ENCODE data around the gene SPATA45. TPM values are rescaled to one million over a fixed set of nuclear protein-coding genes. Genes with fewer than 3 reads are reported as not detected.

SPATA45 gene
- total and polyA plus RNA-seq, 2 of the 13 experiments (the other 11 are each of a cell fraction or from before 2014, with no cell fraction given) = 0.17 to 0.64 TPM

DNA sequence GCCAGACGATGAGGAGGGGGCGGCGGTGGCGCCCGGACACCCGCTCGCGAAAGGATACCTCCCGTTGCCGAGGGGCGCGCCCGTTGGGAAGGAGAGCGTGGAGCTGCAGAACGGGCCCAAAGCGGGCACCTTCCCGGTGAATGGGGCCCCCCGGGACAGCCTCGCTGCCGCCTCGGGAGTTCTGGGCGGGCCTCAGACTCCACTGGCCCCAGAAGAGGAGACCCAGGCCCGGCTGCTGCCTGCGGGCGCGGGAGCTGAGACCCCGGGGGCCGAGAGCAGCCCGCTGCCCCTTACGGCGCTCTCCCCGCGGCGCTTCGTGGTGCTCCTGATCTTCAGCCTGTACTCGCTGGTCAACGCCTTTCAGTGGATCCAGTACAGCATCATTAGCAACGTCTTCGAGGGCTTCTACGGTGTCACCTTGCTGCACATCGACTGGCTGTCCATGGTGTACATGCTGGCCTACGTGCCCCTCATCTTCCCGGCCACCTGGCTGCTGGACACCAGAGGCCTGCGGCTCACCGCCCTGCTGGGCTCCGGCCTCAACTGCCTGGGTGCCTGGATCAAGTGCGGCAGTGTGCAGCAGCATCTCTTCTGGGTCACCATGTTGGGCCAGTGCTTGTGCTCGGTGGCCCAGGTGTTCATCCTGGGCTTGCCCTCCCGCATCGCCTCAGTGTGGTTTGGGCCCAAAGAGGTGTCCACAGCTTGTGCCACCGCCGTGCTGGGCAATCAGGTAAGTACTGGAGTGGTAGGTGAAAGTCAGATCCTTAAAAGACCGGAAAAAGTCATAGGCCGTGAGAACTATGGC lies 11.2 kb upstream of the SPATA45 start (continued):
- TF ChIP-seq, protein P1, sequence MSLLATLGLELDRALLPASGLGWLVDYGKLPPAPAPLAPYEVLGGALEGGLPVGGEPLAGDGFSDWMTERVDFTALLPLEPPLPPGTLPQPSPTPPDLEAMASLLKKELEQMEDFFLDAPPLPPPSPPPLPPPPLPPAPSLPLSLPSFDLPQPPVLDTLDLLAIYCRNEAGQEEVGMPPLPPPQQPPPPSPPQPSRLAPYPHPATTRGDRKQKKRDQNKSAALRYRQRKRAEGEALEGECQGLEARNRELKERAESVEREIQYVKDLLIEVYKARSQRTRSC (CRISPR knock-in tag; IDR thresholded peaks at IDR 0.05; ENCODE audit: low read depth) = no peak; the same call in 1 of the 2 replicates
- TF ChIP-seq ZSCAN29 (CRISPR knock-in tag; conservative IDR thresholded peaks at IDR 0.05) (no peak), GFI1 (CRISPR knock-in tag; IDR thresholded peaks at IDR 0.05; ENCODE audit: borderline replicate concordance) (no peak), NR1H2 (CRISPR knock-in tag; IDR thresholded peaks at IDR 0.05; ENCODE audit: borderline replicate concordance, low read depth) (no peak), NCOA5 (CRISPR knock-in tag; IDR thresholded peaks at IDR 0.05) (no peak), TP53 (CRISPR knock-in tag; conservative IDR thresholded peaks at IDR 0.05) (no peak), ZNF30 (CRISPR knock-in tag; IDR thresholded peaks at IDR 0.05) (peak; percentile 33; the same call in 1 of the 2 replicates), EHMT2 (IDR thresholded peaks at IDR 0.05; ENCODE audit: borderline replicate concordance, low read depth, low read length) (no peak), ZNF326 (CRISPR knock-in tag; IDR thresholded peaks at IDR 0.05; ENCODE audit: borderline replicate concordance) (no peak), IRX3 (CRISPR knock-in tag; IDR thresholded peaks at IDR 0.05; ENCODE audit: borderline replicate concordance, low read depth) (no peak), SRSF1 (optimal IDR thresholded peaks at IDR 0.05; ENCODE audit: low read depth, low read length) (no peak), HHEX (CRISPR knock-in tag; IDR thresholded peaks at IDR 0.05) (no peak)
- TF ChIP-seq, protein P2, sequence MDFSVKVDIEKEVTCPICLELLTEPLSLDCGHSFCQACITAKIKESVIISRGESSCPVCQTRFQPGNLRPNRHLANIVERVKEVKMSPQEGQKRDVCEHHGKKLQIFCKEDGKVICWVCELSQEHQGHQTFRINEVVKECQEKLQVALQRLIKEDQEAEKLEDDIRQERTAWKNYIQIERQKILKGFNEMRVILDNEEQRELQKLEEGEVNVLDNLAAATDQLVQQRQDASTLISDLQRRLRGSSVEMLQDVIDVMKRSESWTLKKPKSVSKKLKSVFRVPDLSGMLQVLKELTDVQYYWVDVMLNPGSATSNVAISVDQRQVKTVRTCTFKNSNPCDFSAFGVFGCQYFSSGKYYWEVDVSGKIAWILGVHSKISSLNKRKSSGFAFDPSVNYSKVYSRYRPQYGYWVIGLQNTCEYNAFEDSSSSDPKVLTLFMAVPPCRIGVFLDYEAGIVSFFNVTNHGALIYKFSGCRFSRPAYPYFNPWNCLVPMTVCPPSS (IDR thresholded peaks at IDR 0.05) = no peak
- TF ChIP-seq, protein P3, sequence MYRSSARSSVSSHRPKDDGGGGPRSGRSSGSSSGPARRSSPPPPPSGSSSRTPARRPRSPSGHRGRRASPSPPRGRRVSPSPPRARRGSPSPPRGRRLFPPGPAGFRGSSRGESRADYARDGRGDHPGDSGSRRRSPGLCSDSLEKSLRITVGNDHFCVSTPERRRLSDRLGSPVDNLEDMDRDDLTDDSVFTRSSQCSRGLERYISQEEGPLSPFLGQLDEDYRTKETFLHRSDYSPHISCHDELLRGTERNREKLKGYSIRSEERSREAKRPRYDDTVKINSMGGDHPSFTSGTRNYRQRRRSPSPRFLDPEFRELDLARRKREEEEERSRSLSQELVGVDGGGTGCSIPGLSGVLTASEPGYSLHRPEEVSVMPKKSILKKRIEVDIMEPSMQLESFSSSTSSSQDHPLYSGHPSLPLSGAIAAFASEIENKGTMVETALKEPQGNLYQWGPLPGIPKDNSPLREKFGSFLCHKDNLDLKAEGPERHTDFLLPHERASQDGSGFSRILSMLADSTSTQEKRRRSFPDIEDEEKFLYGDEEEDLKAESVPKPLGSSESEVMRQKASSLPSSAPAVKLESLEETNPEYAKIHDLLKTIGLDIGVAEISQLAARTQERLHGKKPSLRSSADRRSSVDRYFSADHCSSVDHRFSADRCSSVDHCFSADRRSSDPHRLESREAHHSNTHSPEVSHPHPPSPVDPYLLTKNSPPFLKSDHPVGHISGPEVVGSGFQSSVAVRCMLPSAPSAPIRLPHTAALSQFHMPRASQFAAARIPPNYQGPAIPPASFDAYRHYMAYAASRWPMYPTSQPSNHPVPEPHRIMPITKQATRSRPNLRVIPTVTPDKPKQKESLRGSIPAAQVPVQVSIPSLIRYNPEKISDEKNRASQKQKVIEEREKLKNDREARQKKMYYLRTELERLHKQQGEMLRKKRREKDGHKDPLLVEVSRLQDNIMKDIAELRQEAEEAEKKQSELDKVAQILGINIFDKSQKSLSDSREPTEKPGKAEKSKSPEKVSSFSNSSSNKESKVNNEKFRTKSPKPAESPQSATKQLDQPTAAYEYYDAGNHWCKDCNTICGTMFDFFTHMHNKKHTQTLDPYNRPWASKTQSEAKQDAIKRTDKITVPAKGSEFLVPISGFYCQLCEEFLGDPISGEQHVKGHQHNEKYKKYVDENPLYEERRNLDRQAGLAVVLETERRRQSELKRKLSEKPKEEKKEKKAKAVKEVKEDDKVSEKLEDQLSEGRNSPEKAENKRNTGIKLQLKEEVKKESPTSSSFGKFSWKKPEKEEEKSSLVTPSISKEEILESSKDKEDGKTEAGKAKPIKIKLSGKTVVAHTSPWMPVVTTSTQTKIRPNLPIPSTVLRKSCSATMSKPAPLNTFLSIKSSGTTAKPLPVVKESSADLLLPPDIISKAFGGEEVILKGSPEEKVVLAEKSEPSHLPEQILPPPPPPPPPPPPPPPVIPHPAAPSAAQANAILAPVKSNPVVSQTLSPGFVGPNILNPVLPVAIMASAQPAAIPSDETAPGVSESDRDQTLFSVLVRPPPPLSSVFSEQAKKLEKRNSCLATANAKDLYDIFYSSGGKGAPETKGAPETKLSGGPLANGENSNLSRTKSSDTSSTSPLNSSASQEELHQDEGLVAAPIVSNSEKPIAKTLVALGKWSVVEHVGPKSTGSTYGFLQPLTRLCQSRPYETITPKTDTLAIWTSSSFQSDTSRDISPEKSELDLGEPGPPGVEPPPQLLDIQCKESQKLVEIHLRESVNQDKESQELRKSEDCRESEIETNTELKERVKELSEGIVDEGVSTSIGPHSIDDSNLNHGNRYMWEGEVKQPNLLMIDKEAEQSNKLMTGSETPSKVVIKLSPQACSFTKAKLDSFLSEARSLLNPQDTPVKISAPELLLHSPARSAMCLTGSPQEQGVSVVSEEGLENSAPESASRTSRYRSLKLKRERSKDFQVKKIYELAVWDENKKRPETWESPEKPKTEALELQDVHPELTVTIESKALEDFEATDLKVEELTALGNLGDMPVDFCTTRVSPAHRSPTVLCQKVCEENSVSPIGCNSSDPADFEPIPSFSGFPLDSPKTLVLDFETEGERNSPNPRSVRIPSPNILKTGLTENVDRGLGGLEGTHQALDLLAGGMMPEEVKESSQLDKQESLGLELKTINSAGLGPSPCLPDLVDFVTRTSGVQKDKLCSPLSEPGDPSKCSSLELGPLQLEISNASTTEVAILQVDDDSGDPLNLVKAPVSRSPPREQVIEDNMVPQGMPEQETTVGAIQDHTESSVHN (CRISPR knock-in tag; IDR thresholded peaks at IDR 0.05) = 0 out of 2 replicates have a peak, but pooled peaks have one; percentile 30
- TF ChIP-seq, protein P4, sequence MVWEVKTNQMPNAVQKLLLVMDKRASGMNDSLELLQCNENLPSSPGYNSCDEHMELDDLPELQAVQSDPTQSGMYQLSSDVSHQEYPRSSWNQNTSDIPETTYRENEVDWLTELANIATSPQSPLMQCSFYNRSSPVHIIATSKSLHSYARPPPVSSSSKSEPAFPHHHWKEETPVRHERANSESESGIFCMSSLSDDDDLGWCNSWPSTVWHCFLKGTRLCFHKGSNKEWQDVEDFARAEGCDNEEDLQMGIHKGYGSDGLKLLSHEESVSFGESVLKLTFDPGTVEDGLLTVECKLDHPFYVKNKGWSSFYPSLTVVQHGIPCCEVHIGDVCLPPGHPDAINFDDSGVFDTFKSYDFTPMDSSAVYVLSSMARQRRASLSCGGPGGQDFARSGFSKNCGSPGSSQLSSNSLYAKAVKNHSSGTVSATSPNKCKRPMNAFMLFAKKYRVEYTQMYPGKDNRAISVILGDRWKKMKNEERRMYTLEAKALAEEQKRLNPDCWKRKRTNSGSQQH (CRISPR knock-in tag; IDR thresholded peaks at IDR 0.05; ENCODE audit: low read depth) = no peak
- TF ChIP-seq, protein P5, sequence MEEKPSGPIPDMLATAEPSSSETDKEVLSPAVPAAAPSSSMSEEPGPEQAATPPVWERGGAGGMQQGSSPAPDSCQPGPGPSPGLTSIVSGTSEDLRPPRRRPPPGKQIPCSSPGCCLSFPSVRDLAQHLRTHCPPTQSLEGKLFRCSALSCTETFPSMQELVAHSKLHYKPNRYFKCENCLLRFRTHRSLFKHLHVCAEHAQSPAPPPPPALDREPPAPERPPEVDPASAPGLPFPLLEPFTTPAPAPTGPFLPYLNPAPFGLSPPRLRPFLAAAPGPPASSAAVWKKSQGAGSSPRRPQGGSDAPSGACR (CRISPR knock-in tag; IDR thresholded peaks at IDR 0.05) = peak; percentile 74; the same call in 1 of the 2 replicates

Data from HepG2 (cell line).